B cell (primary cell): Measurements from ENCODE around the gene EGFR. TPM values are rescaled to one million over a fixed set of nuclear protein-coding genes. Genes with fewer than 3 reads are reported as not detected.

Experiments
- ATAC-seq: fragments of 200-7000 bp; cut with Tn5 transposase; one replicate; pipeline ENCODE4 v1.10.0; 2021; ENCODE audit warnings: low read depth, mild to moderate bottlenecking, moderate number of reproducible peaks, moderate library complexity
- CTCF ChIA-PET: fragments of 350-600 bp; sonication (Branson Sonifier 250); formaldehyde crosslinking; loops from one replicate; lab custom pipeline; 2021; ENCODE audit warnings: antibody characterized with exemption, inconsistent platforms; lab: Charles Lee
- POLR2A ChIA-PET: fragments of 350-600 bp; sonication (Branson Sonifier 250); formaldehyde crosslinking; loops from one replicate; lab custom pipeline; 2021; ENCODE audit warnings: antibody characterized with exemption; lab: Charles Lee
- DNase-seq: peaks from one replicate; pipeline ENCODE4 v3.0.0; 2013
- H2AFZ ChIP-seq: 2 replicates; pipeline ENCODE4 v1.6.1; 2012; ENCODE audit warnings: mild to moderate bottlenecking, low read depth, low read length; ENCODE audit not compliant: insufficient read depth, poor library complexity, severe bottlenecking
- H3K27ac ChIP-seq, 2 donors: 1 replicate in 1 of 2; 2 replicates in 1 of 2; pipeline ENCODE4 v1.5.1; 2012 to 2013; ENCODE audit warnings: low read length in 2 of 2, mild to moderate bottlenecking in 2 of 2, moderate library complexity in 1 of 2
- H3K27me3 ChIP-seq, 4 experiments: fragments of 200-600 bp in 1 of 4; sonication (generic) in 1 of 4; replicated peaks in 1 of 4; 1 replicate in 2 of 4; 2 replicates in 2 of 4; pipeline versions ENCODE4 v1.6.1 to v1.7.0; 2013 to 2016; ENCODE audit warnings: low read length in 3 of 4, mild to moderate bottlenecking in 2 of 4, mixed read lengths in 1 of 4, moderate library complexity in 1 of 4; ENCODE audit not compliant: insufficient read depth in 4 of 4, control insufficient read depth in 3 of 4; ENCODE audit errors: control extremely low read depth in 1 of 4
- H3K36me3 ChIP-seq, 2 experiments: replicated peaks in 1 of 2; 1 replicate in 1 of 2; 2 replicates in 1 of 2; pipeline versions ENCODE4 v1.6.1 to v1.7.1; 2013; ENCODE audit warnings: low read length in 1 of 2; ENCODE audit not compliant: insufficient read depth in 2 of 2, control insufficient read depth in 1 of 2; ENCODE audit errors: control extremely low read depth in 1 of 2, extremely low read depth in 1 of 2
- H3K4me1 ChIP-seq, 2 donors: fragments of 200-600 bp in 1 of 2; sonication (generic) in 1 of 2; 1 replicate in 1 of 2; 2 replicates in 1 of 2; pipeline versions ENCODE4 v1.5.1 to v1.6.1; 2013 to 2017; ENCODE audit warnings: low read length in 2 of 2; ENCODE audit not compliant: control insufficient read depth in 2 of 2, insufficient read depth in 2 of 2
- H3K4me2 ChIP-seq: replicated peaks from 2 replicates; pipeline ENCODE3; 2012; ENCODE audit warnings: mild to moderate bottlenecking, low read depth, low read length; ENCODE audit not compliant: poor library complexity, severe bottlenecking
- H3K4me3 ChIP-seq, 5 experiments: fragments of 200-600 bp in 1 of 5; sonication (generic) in 1 of 5; 1 replicate in 3 of 5; 2 replicates in 2 of 5; pipeline versions ENCODE4 v1.5.1 to v1.7.0; 2011 to 2016; ENCODE audit warnings: low read length in 4 of 5, mild to moderate bottlenecking in 4 of 5, low read depth in 2 of 5, control low read depth in 1 of 5, moderate library complexity in 1 of 5; ENCODE audit not compliant: insufficient read depth in 1 of 5; ENCODE audit errors: control extremely low read depth in 1 of 5, extremely low read depth in 1 of 5
- H3K79me2 ChIP-seq: fragments of 200-600 bp; sonication (generic); one replicate; pipeline ENCODE4 v1.6.0; 2016; ENCODE audit warnings: low read length; ENCODE audit not compliant: control insufficient read depth, insufficient read depth
- H3K9ac ChIP-seq: fragments of 200-600 bp; sonication (generic); 2 replicates; pipeline ENCODE4 v1.6.1; 2017; ENCODE audit warnings: mild to moderate bottlenecking, low read length, moderate library complexity
- H3K9me3 ChIP-seq, 3 donors: one replicate each; pipeline versions ENCODE4 v1.6.1 to v1.7.1; 2013; ENCODE audit warnings: low read length in 2 of 3; ENCODE audit not compliant: control insufficient read depth in 2 of 3, insufficient read depth in 1 of 3; ENCODE audit errors: control extremely low read depth in 1 of 3
- H4K20me1 ChIP-seq: 2 replicates; pipeline ENCODE4 v1.6.0; 2012; ENCODE audit warnings: mild to moderate bottlenecking, low read length; ENCODE audit not compliant: insufficient read depth, control insufficient read depth, poor library complexity, severe bottlenecking
- H3K27ac Mint-ChIP-seq: one replicate; pipeline ENCODE4 v1.8.0; 2021; ENCODE audit warnings: mixed read lengths
- H3K27me3 Mint-ChIP-seq: one replicate; pipeline ENCODE4 v1.8.0; 2021; ENCODE audit warnings: mixed read lengths
- H3K4me1 Mint-ChIP-seq: one replicate; pipeline ENCODE4 v1.8.0; 2021; ENCODE audit warnings: mixed read lengths
- H3K4me3 Mint-ChIP-seq: one replicate; pipeline ENCODE4 v1.8.0; 2021; ENCODE audit warnings: mixed read lengths
- H3K9me3 Mint-ChIP-seq: one replicate; pipeline ENCODE4 v1.8.0; 2022; ENCODE audit warnings: mixed read lengths; ENCODE audit not compliant: insufficient read depth
- EZH2 ChIP-seq: IDR thresholded peaks from 2 replicates; pipeline ENCODE4 v1.6.1; 2012; ENCODE audit warnings: borderline replicate concordance, low read depth, mild to moderate bottlenecking, moderate library complexity, low read length; ENCODE audit not compliant: insufficient read depth, poor library complexity, severe bottlenecking
- WGBS: methylation state at CpG from one replicate; pipeline ENCODE4 v1.1.5; 2013; ENCODE audit warnings: missing lambda C conversion rate; ENCODE audit not compliant: insufficient coverage; 5-methylcytosine and 5-hydroxymethylcytosine counted together
- intact Hi-C: fragments of 100-400 bp; cut with micrococcal nuclease; formaldehyde crosslinking; loops from one replicate; pipeline ENCODE4 v1.10.0; 2022
- polyA plus RNA-seq: library from polyadenylated mRNA; depleted of rRNA; stranded (reverse); fragments of >200 nt; gene quantifications from 2 replicates; pipeline ENCODE4 v1.2.3, GENCODE V29; 2012
- total RNA-seq, 2 donors: library from RNA; stranded (reverse); fragments of 120-200 nt in 1 of 2; gene quantifications; 1 replicate in 1 of 2; 2 replicates in 1 of 2; pipeline versions ENCODE4 v1.2.3 to v1.2.4, GENCODE V29; 2013 to 2022
- TF ChIP-seq, protein P1 (sequence below): fragments of 200-600 bp; IDR thresholded peaks from one replicate; pipeline ENCODE4 v1.8.0; 2022; ENCODE audit warnings: antibody characterized with exemption, mild to moderate bottlenecking

The EGFR gene
- total and polyA plus RNA-seq, 2 donors (not counting 1 experiment from before 2014, with no cell fraction given) = not detected

DNA sequence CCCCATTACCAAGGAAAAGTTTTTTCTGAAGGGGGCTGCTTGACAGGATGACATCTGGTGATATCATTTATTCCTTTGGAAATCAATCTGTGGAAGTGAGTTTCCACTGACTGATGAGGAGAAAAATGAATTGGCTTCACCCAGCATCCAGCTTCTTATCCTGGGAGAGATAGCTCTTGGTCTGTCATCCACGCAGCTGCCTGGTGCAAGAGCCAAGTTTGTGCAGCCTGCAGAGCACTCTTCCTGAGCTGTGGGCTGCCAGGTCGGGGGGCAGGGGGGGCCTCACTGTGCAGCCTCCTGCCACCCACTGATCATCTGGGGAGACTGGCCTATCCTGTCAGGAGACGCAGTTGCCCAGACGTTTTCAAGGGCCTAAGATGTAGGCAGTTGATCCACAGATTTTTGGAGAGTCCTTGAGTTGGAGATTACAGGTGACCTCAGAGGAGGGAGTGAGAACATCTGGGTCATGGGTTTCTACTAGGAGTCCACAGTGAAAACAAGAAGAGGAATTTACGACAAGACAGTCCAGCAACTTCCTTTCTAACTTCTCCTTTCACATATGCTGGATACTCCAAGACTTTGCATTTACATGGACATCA lies 75.4 kb downstream of the EGFR start:
- intact Hi-C loops = no loop called here
- Histone ChIP-seq H3K27me3 (peaks cover 0 to 4% (median 2%) of the 10 kb centered on the region in 4 experiments), H2AFZ (no peak overlapping the region), H3K4me1 (no peaks in the 10 kb centered on the region), H3K27ac (no peak overlapping the region), H3K79me2 (no peaks in the 10 kb centered on the region), H3K4me2 (no peak overlapping the region), H4K20me1 (no peaks in the 10 kb centered on the region), H3K36me3 (no peaks in the 10 kb centered on the region), H3K4me3 (no peak overlapping the region), H3K9me3 (peaks cover 0 to 6% (median 0%) of the 10 kb centered on the region in 3 donors), H3K9ac (no peak overlapping the region)
- H3K27ac Mint-ChIP-seq = no peak overlapping the region
- TF ChIP-seq EZH2 = no peak
- TF ChIP-seq, protein P1, sequence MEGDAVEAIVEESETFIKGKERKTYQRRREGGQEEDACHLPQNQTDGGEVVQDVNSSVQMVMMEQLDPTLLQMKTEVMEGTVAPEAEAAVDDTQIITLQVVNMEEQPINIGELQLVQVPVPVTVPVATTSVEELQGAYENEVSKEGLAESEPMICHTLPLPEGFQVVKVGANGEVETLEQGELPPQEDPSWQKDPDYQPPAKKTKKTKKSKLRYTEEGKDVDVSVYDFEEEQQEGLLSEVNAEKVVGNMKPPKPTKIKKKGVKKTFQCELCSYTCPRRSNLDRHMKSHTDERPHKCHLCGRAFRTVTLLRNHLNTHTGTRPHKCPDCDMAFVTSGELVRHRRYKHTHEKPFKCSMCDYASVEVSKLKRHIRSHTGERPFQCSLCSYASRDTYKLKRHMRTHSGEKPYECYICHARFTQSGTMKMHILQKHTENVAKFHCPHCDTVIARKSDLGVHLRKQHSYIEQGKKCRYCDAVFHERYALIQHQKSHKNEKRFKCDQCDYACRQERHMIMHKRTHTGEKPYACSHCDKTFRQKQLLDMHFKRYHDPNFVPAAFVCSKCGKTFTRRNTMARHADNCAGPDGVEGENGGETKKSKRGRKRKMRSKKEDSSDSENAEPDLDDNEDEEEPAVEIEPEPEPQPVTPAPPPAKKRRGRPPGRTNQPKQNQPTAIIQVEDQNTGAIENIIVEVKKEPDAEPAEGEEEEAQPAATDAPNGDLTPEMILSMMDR = no peak
- H3K4me1 Mint-ChIP-seq = no peaks in the 10 kb centered on the region
- no peaks in the 10 kb centered on the region for H3K9me3 Mint-ChIP-seq
- no peak overlapping the region for H3K4me3 Mint-ChIP-seq
- no peak for ATAC-seq
- 62% methylated on average over 4 of the region's 5 CpGs for WGBS
- CTCF ChIA-PET = no interaction called here
- POLR2A ChIA-PET = no interaction called here
- DNase-seq = no peak
- H3K27me3 Mint-ChIP-seq = peaks cover 33% of the 10 kb centered on the region

DNA sequence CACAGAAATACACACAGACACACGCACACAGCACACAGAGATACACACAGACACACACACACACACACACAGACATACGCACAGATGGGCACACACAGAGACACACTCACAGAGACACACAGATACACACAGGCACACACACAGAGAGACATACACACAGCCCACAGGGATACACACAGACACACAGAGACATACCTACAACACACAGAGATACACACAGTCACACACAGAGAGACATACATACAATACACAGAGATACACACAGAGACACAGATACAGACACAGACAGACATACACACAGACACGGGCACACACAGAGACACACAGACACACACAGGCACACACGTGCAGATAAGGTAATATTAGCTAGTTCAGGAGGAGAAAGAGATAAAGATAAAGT lies 76.9 kb downstream of the EGFR start:
- no peaks in the 10 kb centered on the region for H3K36me3 ChIP-seq
- no peak overlapping the region for H3K4me3 ChIP-seq
- intact Hi-C loops = no loop called here
- CTCF ChIA-PET = no interaction called here
- Mint-ChIP-seq H3K9me3 (no peaks in the 10 kb centered on the region), H3K4me1 (no peaks in the 10 kb centered on the region), H3K27ac (no peak overlapping the region), H3K27me3 (peaks cover 37% of the 10 kb centered on the region), H3K4me3 (no peak overlapping the region)
- no peak overlapping the region for H3K27ac ChIP-seq
- no peak overlapping the region for H3K4me2 ChIP-seq
- H4K20me1 ChIP-seq = no peaks in the 10 kb centered on the region
- H2AFZ ChIP-seq = no peak overlapping the region
- H3K9ac ChIP-seq = no peak overlapping the region
- H3K79me2 ChIP-seq = no peaks in the 10 kb centered on the region
- ATAC-seq = no peak
- TF ChIP-seq, protein P1 = no peak
- TF ChIP-seq EZH2 = no peak
- DNase-seq = no peak
- WGBS = 94% methylated on average over 2 of the region's 4 CpGs
- no peaks in the 10 kb centered on the region for H3K4me1 ChIP-seq
- H3K9me3 ChIP-seq = peaks cover 0 to 6% (median 0%) of the 10 kb centered on the region in 3 donors
- POLR2A ChIA-PET = no interaction called here
- peaks cover 0 to 4% (median 2%) of the 10 kb centered on the region in 4 experiments for H3K27me3 ChIP-seq
